IMR-90 (cell line): Measurements from ENCODE around the gene CDH9.

Experiments
- BHLHE40 ChIP-seq: fragments of 150-350 bp; IDR thresholded peaks from 2 replicates; pipeline ENCODE4 v1.6.1; 2016; ENCODE audit warnings: mild to moderate bottlenecking, low read depth, low read length
- CEBPB ChIP-seq: IDR thresholded peaks from 2 replicates; pipeline ENCODE4 v1.6.1; 2012; ENCODE audit warnings: low read depth, low read length, improper control_type of control experiment
- CTCF ChIP-seq: conservative IDR thresholded peaks from 2 replicates; pipeline ENCODE4 v1.5.1; 2012; ENCODE audit warnings: mild to moderate bottlenecking, low read depth, low read length, improper control_type of control experiment
- MAZ ChIP-seq: IDR thresholded peaks from 2 replicates; pipeline ENCODE4 v1.6.1; 2012; ENCODE audit warnings: low read depth, mild to moderate bottlenecking, low read length, improper control_type of control experiment, moderate library complexity, borderline replicate concordance
- MXI1 ChIP-seq: IDR thresholded peaks from 2 replicates; pipeline ENCODE4 v1.6.1; 2012; ENCODE audit warnings: low read depth, mild to moderate bottlenecking, low read length, moderate library complexity, borderline replicate concordance
- POLR2A ChIP-seq: IDR thresholded peaks from 2 replicates; pipeline ENCODE4 v1.6.1; 2012; ENCODE audit warnings: mild to moderate bottlenecking, low read depth, low read length
- RAD21 ChIP-seq: IDR thresholded peaks from 2 replicates; pipeline ENCODE4 v1.6.1; 2012; ENCODE audit warnings: low read length, improper control_type of control experiment
- RCOR1 ChIP-seq: IDR thresholded peaks from 2 replicates; pipeline ENCODE4 v1.6.1; 2012; ENCODE audit warnings: mild to moderate bottlenecking, low read length, improper control_type of control experiment; ENCODE audit not compliant: insufficient replicate concordance
- RFX5 ChIP-seq: IDR thresholded peaks from 2 replicates; pipeline ENCODE4 v1.8.0; 2012; ENCODE audit warnings: low read depth, mild to moderate bottlenecking, low read length, moderate library complexity
- SMC3 ChIP-seq: fragments of 150-350 bp; IDR thresholded peaks from 2 replicates; pipeline ENCODE4 v1.6.1; 2016; ENCODE audit warnings: low read depth, mild to moderate bottlenecking, antibody characterized with exemption, low read length, moderate library complexity

- TF ChIP-seq CTCF = no peak
- TF ChIP-seq POLR2A = no peak
- no peak for TF ChIP-seq MXI1
- TF ChIP-seq CEBPB = no peak
- no peak for TF ChIP-seq SMC3
- no peak for TF ChIP-seq MAZ
- no peak for TF ChIP-seq RFX5
- TF ChIP-seq BHLHE40 = no peak
- TF ChIP-seq RCOR1 = no peak
- TF ChIP-seq RAD21 = no peak
Observed at GRCh38 chr5:26856238-26856637, 182.1 kb downstream of the CDH9 start.
